ENCODE measurements around the gene KCNIP4. TPM values are rescaled to one million over a fixed set of nuclear protein-coding genes. Genes with fewer than 3 reads are reported as not detected.

KCNIP4 gene
- total RNA-seq, 2 experiments from 2014 or later: not detected

GRCh38 chr4:21862917-21863316, 85.7 kb downstream of the KCNIP4 start:
- Mint-ChIP-seq H3K4me1 (no peaks in the 10 kb centered on the region), H3K36me3 (ENCODE audit: low read depth) (no peaks in the 10 kb centered on the region)
- CTCF ChIA-PET: interaction anchor here (0.7 kb wide), 1 partner anchor 46 kb away, joined by 3 read pairs; no protein-coding TSS in a partner anchor

GRCh38 chr4:21858971-21859370, 89.6 kb downstream of the KCNIP4 start:
- H3K36me3 Mint-ChIP-seq (ENCODE audit: low read depth): no peaks in the 10 kb centered on the region
- ChIA-PET CTCF (no interaction called here), POLR2A (no interaction called here)
- DNase-seq: no peak
- no peak overlapping the region for H3K4me3 Mint-ChIP-seq
- H3K27me3 Mint-ChIP-seq: no peaks in the 10 kb centered on the region
- no peaks in the 10 kb centered on the region for H3K4me1 Mint-ChIP-seq
- peaks cover 9% of the 10 kb centered on the region for H3K9me3 Mint-ChIP-seq
- H3K27ac Mint-ChIP-seq: no peak overlapping the region

More at GRCh38 chr4:21862917-21863316, 85.7 kb downstream of the KCNIP4 start:
- no peak overlapping the region for H3K27ac Mint-ChIP-seq
- POLR2A ChIA-PET: no interaction called here
- no peaks in the 10 kb centered on the region for H3K27me3 Mint-ChIP-seq
- peaks cover 9% of the 10 kb centered on the region for H3K9me3 Mint-ChIP-seq
- no peak for DNase-seq
- no peak overlapping the region for H3K4me3 Mint-ChIP-seq

- Mint-ChIP-seq H3K4me1 (no peaks in the 10 kb centered on the region), H3K27ac (no peak overlapping the region), H3K9me3 (peaks cover 2% of the 10 kb centered on the region), H3K27me3 (no peaks in the 10 kb centered on the region), H3K4me3 (no peak overlapping the region), H3K36me3 (ENCODE audit: low read depth) (no peaks in the 10 kb centered on the region)
- ChIA-PET CTCF (no interaction called here), POLR2A (no interaction called here)
- DNase-seq: no peak
These were observed 91.8 kb downstream of the KCNIP4 start for GRCh38 chr4:21856754-21857153.

GRCh38 chr4:21856301-21856700, 92.3 kb downstream of the KCNIP4 start:
- Mint-ChIP-seq H3K4me3 (no peak overlapping the region), H3K36me3 (ENCODE audit: low read depth) (no peaks in the 10 kb centered on the region), H3K27me3 (no peaks in the 10 kb centered on the region), H3K4me1 (no peaks in the 10 kb centered on the region), H3K27ac (no peak overlapping the region), H3K9me3 (no peaks in the 10 kb centered on the region)
- no peak for DNase-seq
- CTCF ChIA-PET: no interaction called here
- POLR2A ChIA-PET: no interaction called here

GRCh38 chr4:21849077-21849476, 99.5 kb downstream of the KCNIP4 start:
- ChIA-PET CTCF (no interaction called here), POLR2A (no interaction called here)
- Mint-ChIP-seq H3K27me3 (no peaks in the 10 kb centered on the region), H3K27ac (no peak overlapping the region), H3K9me3 (no peaks in the 10 kb centered on the region), H3K36me3 (ENCODE audit: low read depth) (no peaks in the 10 kb centered on the region), H3K4me3 (no peak overlapping the region), H3K4me1 (no peaks in the 10 kb centered on the region)
- no peak for DNase-seq

DNA sequence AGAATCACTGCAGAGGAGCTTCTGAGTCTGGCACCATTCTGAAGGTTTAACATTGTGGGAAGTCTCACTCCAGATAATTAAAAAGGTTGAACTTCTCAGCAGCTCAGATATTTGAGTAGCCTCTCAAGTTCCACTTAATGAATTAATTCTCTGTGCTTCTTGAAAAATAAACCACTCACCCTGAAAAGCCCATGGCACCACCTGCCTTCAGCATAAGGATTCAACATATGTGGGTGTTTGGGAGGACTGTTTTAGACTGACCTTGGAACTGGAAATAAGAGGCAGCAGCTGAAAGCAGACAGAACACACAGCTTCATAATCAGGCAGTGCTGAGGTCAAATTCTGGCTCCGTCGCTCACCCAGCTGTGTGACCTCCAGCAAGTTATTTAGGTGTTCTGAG, 100.6 kb downstream of the KCNIP4 start:
- no peak for DNase-seq
- no peaks in the 10 kb centered on the region for H3K9me3 Mint-ChIP-seq
- H3K4me3 Mint-ChIP-seq: no peak overlapping the region
- H3K36me3 Mint-ChIP-seq (ENCODE audit: low read depth): no peaks in the 10 kb centered on the region
- no peaks in the 10 kb centered on the region for H3K4me1 Mint-ChIP-seq
- CTCF ChIA-PET: no interaction called here
- POLR2A ChIA-PET: no interaction called here
- no peak overlapping the region for H3K27ac Mint-ChIP-seq
- no peaks in the 10 kb centered on the region for H3K27me3 Mint-ChIP-seq

GRCh38 chr4:21845663-21846062, 102.9 kb downstream of the KCNIP4 start:
- Mint-ChIP-seq H3K4me3 (no peak overlapping the region), H3K36me3 (ENCODE audit: low read depth) (no peaks in the 10 kb centered on the region), H3K27me3 (no peaks in the 10 kb centered on the region), H3K9me3 (no peaks in the 10 kb centered on the region), H3K27ac (no peak overlapping the region), H3K4me1 (no peaks in the 10 kb centered on the region)
- DNase-seq: no peak
- POLR2A ChIA-PET: no interaction called here
- CTCF ChIA-PET: no interaction called here

- Mint-ChIP-seq H3K4me1 (no peaks in the 10 kb centered on the region), H3K27ac (no peak overlapping the region), H3K9me3 (peaks cover 9% of the 10 kb centered on the region), H3K4me3 (no peak overlapping the region), H3K27me3 (no peaks in the 10 kb centered on the region), H3K36me3 (ENCODE audit: low read depth) (no peaks in the 10 kb centered on the region)
- CTCF ChIA-PET: no interaction called here
- POLR2A ChIA-PET: no interaction called here
- no peak for DNase-seq
These were observed 112.9 kb downstream of the KCNIP4 start for GRCh38 chr4:21835712-21836111.

DNA sequence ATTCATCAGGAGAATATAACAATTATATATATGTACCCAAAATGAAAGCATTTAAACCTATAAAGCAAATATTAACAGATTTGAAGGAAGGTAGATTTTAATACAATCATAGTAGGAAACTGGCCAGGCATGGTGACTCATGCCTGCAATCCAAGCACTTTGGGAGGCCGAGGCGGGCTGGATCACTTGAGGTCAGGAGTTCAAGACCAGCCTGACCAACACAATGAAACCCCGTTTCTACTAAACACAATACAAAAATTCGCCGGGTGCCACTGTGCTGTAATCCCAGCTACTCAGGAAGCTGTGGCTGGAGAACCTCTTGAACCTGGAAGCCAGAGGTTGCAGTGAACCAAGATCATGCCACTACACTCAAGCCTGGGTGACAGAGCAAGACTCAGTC, 118.3 kb downstream of the KCNIP4 start:
- H3K36me3 Mint-ChIP-seq (ENCODE audit: low read depth): no peaks in the 10 kb centered on the region
- no peaks in the 10 kb centered on the region for H3K27me3 Mint-ChIP-seq
- ChIA-PET CTCF (no interaction called here), POLR2A (no interaction called here)
- DNase-seq: no peak
- H3K4me1 Mint-ChIP-seq: no peaks in the 10 kb centered on the region
- H3K4me3 Mint-ChIP-seq: no peak overlapping the region
- H3K27ac Mint-ChIP-seq: no peak overlapping the region
- peaks cover 7% of the 10 kb centered on the region for H3K9me3 Mint-ChIP-seq

DNA sequence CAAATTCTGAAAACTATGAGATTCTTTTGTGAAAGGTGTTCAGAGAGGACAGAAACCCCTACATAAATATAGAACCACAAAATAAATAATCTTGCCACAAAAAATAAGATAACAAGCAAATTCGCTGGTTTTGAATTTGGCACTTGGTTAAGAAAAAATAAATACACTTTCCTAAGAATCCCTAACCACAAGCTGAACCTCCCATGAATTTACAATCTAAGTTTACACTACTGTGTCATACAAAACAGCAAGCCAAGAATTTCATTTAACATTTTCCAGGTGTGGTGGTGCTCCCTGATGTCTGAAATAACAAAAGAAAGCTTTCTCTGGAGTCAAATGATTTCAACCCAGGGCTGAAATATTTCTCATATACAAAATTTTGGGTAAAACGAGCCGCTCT, 121.0 kb downstream of the KCNIP4 start:
- H3K4me3 Mint-ChIP-seq: no peak overlapping the region
- no peaks in the 10 kb centered on the region for H3K27me3 Mint-ChIP-seq

DNA sequence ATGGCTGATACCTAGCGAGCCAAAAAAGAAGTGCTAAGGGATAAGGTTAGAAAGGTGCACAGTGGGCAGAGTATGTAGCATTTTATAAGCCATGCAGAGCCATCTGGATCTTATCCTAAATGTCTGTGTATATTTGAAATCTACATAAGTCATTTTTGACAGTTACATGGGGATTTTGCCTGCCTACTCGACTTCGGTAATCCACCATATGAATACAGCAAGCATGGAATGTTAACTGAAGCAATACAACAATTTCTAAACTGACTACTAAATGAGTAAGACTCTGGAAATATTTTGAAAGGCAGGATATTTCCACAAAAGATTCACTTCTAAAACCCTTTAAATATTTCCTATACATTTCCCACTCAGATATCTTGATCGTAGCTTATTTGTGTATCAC, 122.5 kb downstream of the KCNIP4 start:
- Mint-ChIP-seq H3K4me3 (no peak overlapping the region), H3K36me3 (ENCODE audit: low read depth) (no peaks in the 10 kb centered on the region), H3K27ac (no peak overlapping the region), H3K4me1 (no peaks in the 10 kb centered on the region), H3K9me3 (peaks cover 2% of the 10 kb centered on the region), H3K27me3 (no peaks in the 10 kb centered on the region)
- CTCF ChIA-PET: no interaction called here
- POLR2A ChIA-PET: no interaction called here
- no peak for DNase-seq

More for the DNA sequence above, 121.0 kb downstream of the KCNIP4 start:
- Mint-ChIP-seq H3K9me3 (peaks cover 7% of the 10 kb centered on the region), H3K27ac (no peak overlapping the region), H3K36me3 (ENCODE audit: low read depth) (no peaks in the 10 kb centered on the region), H3K4me1 (no peaks in the 10 kb centered on the region)
- POLR2A ChIA-PET: no interaction called here
- no peak for DNase-seq
- CTCF ChIA-PET: no interaction called here

DNA sequence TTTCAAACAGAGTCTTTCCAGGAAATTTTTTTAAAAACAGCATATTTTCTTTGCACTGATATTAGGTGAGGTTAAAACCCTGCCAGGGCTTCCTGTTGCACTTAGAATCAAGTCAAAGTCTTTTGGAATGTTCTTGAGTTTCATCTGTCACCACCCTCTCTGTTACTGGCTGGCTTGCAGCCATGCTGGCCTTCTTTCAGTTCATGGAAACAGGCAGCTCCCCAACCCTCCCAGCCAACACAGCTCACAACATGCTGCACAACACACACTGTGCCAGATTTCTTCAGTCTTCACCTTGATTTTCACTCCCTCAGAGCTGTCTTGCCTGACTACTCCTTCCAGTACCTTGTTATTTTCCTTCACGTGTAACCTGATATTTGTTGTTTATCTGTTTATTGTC, 129.5 kb downstream of the KCNIP4 start:
- CTCF ChIA-PET: no interaction called here
- no peaks in the 10 kb centered on the region for H3K27me3 Mint-ChIP-seq
- H3K9me3 Mint-ChIP-seq: peaks cover 14% of the 10 kb centered on the region
- POLR2A ChIA-PET: no interaction called here
- no peaks in the 10 kb centered on the region for H3K36me3 Mint-ChIP-seq (ENCODE audit: low read depth)
- H3K27ac Mint-ChIP-seq: no peak overlapping the region
- DNase-seq: no peak
- no peak overlapping the region for H3K4me3 Mint-ChIP-seq
- H3K4me1 Mint-ChIP-seq: no peaks in the 10 kb centered on the region

DNA sequence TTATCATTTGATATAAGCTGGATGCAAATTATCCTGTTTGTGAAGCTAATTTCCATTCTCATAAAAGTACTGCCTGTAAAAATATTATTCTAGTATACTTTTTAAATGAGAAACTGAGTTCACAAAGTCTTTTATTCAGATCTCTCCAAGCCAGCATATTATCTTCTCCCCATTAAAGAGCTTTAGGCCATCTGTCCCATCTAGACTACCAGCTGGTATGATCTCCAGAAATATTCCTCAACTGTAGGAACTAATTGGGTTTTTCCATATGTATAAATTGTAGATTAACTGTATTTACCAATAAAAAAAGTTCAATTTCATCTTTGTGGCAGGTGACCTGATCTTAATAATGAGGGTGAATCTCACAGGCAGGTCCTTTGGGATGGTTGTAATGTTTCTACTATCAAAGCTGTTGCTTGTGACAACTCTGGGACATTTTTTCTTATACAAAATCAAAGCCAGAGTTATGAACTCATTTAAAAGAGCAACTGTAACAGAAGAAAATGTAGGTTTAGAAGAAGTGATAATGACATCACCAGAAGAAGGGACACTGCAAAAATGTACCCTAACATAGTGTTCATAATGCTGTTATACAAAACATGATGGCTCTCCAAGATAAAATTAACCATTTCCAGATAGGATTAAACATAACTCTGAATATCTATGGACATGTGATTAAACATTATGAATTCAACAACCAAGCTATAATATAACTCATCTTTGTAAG, 132.8 kb downstream of the KCNIP4 start:
- DNase-seq: no peak
- no peak overlapping the region for H3K4me3 Mint-ChIP-seq
- H3K36me3 Mint-ChIP-seq (ENCODE audit: low read depth): no peaks in the 10 kb centered on the region
- peaks cover 14% of the 10 kb centered on the region for H3K9me3 Mint-ChIP-seq
- ChIA-PET CTCF (interaction anchor here (0.6 kb wide), 1 partner anchor 47 kb away, joined by 3 read pairs; no protein-coding TSS in a partner anchor), POLR2A (no interaction called here)
- H3K27me3 Mint-ChIP-seq: no peaks in the 10 kb centered on the region
- no peak overlapping the region for H3K27ac Mint-ChIP-seq
- no peaks in the 10 kb centered on the region for H3K4me1 Mint-ChIP-seq

GRCh38 chr4:21811565-21811964, 137.0 kb downstream of the KCNIP4 start:
- no peaks in the 10 kb centered on the region for H3K36me3 Mint-ChIP-seq (ENCODE audit: low read depth)
- no peaks in the 10 kb centered on the region for H3K27me3 Mint-ChIP-seq
- H3K9me3 Mint-ChIP-seq: peaks cover 4% of the 10 kb centered on the region
- no peak for DNase-seq
- ChIA-PET POLR2A (no interaction called here), CTCF (no interaction called here)
- no peak overlapping the region for H3K27ac Mint-ChIP-seq
- no peaks in the 10 kb centered on the region for H3K4me1 Mint-ChIP-seq
- H3K4me3 Mint-ChIP-seq: no peak overlapping the region

All from activated CD4-positive, alpha-beta memory T cell treated with anti-CD3 and anti-CD28 coated beads, Interleukin-2, amount 10 ng/mL, durations not matched to agents 7 days and 5 days (primary cell).